A549 (cell line): Measurements from ENCODE around the gene ACTRT2.

Experiments used
- CHD2 ChIP-seq: fragments of 150-350 bp; IDR thresholded peaks from 2 replicates; pipeline ENCODE4 v1.6.1; 2014; ENCODE audit warnings: low read length; ENCODE audit not compliant: partially characterized antibody
- TF ChIP-seq, protein P1 (sequence below): fragments of >200 bp; sonication (Bioruptor Twin); formaldehyde crosslinking; IDR thresholded peaks from 3 replicates; pipeline ENCODE4 v1.5.1; 2016

- TF ChIP-seq, protein P1, sequence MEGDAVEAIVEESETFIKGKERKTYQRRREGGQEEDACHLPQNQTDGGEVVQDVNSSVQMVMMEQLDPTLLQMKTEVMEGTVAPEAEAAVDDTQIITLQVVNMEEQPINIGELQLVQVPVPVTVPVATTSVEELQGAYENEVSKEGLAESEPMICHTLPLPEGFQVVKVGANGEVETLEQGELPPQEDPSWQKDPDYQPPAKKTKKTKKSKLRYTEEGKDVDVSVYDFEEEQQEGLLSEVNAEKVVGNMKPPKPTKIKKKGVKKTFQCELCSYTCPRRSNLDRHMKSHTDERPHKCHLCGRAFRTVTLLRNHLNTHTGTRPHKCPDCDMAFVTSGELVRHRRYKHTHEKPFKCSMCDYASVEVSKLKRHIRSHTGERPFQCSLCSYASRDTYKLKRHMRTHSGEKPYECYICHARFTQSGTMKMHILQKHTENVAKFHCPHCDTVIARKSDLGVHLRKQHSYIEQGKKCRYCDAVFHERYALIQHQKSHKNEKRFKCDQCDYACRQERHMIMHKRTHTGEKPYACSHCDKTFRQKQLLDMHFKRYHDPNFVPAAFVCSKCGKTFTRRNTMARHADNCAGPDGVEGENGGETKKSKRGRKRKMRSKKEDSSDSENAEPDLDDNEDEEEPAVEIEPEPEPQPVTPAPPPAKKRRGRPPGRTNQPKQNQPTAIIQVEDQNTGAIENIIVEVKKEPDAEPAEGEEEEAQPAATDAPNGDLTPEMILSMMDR = no peak
- TF ChIP-seq CHD2 = no peak
These were observed 40.4 kb upstream of the ACTRT2 start for GRCh38 chr1:2980849-2981248.
